Glomerular endothelial cell (primary cell): ENCODE data around the gene GFOD2. TPM values are rescaled to one million over a fixed set of nuclear protein-coding genes. Genes with fewer than 3 reads are reported as not detected.
"Not testable (repeated sequence)": the region's sequence is repeated elsewhere in the genome, so short reads cannot be mapped to it uniquely, and the experiment has no call there.

Source experiments
- DNase-seq: peaks from one replicate; pipeline ENCODE4 v3.0.0-alpha.2; 2011; ENCODE audit warnings: low read depth, low spot score; ENCODE audit errors: extremely low read depth
- total RNA-seq: library from RNA; depleted of rRNA; stranded (reverse); fragments of >200 nt; gene quantifications from 2 replicates; pipeline ENCODE4 v1.2.3, GENCODE V29; 2015

GFOD2 gene, protein sequence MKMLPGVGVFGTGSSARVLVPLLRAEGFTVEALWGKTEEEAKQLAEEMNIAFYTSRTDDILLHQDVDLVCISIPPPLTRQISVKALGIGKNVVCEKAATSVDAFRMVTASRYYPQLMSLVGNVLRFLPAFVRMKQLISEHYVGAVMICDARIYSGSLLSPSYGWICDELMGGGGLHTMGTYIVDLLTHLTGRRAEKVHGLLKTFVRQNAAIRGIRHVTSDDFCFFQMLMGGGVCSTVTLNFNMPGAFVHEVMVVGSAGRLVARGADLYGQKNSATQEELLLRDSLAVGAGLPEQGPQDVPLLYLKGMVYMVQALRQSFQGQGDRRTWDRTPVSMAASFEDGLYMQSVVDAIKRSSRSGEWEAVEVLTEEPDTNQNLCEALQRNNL
- total RNA-seq = 31.5 and 35.7 TPM in 2 replicates

DNA sequence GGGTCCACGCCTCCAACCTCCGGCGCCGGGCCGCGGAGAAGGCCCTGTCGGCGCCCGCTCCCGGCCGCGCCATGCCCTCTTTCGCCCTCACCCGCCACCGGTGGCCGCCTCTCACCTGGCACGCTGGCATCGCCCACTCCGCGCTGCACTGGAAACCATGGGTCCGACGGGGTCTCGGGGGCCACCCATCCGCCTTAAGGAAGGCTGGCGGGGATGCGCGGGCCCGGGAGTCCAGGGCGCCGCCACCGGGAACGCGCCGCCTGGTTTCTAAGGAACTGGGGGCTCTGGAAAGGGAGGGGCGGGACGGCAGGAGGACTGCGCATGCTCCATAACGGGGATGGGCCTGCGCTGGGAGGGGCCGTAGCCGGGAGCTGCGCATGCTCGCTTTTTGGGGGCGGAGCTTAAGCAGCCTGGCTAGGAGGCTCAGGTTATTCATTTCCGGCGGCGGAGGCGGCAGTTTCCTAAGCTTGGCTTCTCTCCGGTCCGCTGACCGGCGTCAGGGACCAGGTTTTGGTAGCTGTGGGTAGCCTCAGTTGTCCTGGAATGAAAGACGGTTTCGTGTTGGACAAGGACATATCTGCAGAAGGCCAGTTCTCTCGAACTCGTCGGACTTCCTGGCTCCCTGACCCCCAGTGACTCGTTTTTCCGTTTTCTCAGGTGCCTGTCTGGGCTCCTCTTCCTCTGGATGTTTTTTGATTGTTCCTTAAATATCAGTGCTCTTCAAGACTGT lies at the start of gene GFOD2:
GFOD2 (minus strand) TSS at position 269 of the 730 bp plus-strand sequence. CDS start 33,601 bp downstream, outside the sequence.
- DNase-seq = peak; percentile 67

- DNase-seq = no peak
Measured at GRCh38 chr16:67767953-67768352, 48.8 kb upstream of the GFOD2 start.

DNA sequence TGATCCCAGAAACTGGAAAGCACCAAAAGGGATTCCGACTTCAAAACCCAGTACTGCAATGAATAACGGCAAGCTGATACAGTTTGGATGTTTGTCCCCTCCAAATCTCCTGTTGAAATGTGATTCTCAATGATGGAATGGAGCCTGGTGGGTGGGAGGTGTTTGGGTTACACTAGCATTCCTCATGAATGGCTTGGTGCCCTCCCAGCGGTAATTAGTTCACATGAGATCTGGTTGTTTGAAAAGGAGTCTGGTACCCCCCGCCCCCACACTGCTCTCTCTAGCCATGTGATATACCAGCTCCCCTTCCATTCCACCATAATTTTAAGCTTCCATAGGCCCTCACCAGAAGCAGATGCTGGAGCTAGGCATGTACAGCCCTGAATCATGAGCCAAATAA lies 47.2 kb upstream of the GFOD2 start:
- DNase-seq = no peak

GRCh38 chr16:67764158-67764667 lies 45.1 kb upstream of the GFOD2 start:
- DNase-seq = no peak

- no peak for DNase-seq
Measured at GRCh38 chr16:67763066-67763465, 44.0 kb upstream of the GFOD2 start.

DNA sequence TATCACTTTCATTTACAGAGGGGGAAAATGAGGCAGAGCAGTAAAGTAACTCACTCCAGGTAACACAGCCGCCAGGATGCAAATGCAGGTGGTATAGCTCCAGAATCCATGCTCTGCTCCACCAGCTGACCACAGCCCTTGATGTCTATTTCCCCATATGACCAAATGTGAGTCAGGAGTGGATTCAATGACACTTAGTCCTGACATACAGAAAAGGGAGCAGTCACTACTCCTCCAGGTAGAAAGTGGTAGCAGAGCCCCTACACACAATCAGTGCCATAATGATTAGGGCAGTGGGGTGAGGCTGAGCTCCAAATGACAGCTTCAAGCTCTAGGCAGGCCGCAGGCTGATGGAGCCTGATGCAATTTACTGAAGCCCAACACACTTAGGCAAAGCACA lies 43.3 kb upstream of the GFOD2 start:
- DNase-seq = no peak

DNA sequence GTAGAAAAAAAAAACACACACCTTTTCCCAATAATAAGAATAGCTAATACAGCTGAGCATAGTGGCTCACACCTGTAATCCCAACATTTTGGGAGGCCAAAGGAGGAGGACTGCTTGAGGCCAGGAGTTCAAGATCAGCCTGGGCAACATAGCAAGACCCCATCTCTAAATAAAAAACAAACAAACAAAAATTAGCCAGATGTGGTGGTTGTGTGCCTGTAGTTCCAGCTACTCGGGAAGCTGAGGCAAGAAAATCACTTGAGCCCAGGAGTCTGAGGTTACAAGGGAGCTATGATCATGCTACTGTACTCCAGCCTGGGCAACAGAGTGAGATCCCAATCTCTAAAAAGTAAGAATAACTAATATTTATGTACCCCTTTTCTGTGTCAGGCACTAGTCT lies 42.8 kb upstream of the GFOD2 start:
- no peak for DNase-seq

DNA sequence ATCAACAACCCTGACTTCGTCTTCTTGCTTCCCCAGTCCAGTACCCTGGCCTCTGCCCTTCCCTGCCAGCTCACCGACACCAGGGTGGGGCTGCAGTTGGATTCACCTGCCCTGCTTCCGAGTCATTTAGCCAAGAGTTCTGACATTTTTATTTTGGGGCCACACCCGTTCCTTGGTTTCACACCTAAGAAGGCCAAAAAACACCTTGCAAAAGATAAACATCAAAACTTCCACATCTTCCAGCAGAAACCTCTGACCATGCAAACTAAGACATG lies 41.8 kb upstream of the GFOD2 start:
- DNase-seq = no peak

DNA sequence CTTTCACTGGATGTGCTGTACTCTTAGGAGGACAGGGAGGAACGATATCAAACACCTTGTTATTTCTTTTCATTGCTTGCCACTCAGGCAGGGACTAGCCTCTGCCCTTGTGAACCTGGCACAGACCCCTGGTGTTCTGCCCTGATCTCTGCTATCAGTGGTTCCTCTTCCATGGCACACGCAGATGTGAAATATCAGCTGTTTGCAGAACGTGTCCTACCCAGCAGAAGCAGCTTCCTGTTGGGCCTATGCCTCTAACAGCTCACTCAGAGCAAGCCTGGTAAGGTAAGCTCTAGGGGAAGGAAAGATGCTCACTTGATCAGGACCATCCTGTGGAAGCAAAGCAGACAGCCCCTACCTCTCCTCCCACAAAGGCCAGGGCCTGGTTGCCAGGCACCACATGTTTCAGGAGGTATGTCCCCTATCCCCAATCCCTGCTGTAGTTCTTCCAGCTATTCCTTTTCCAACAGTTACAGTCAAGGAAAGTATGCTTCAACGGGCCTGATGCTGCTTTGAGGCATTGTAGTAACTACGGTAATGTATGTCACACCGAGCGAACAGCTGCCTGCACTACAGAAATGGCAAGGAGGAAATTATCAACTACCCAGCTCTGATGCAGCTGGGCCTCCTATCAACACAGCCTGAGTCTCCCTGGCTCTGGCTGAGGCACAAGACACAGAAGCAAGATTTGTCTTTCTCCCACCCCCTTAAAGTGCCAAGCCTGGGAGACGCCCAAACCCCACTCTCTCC lies 41.3 kb upstream of the GFOD2 start:
- no peak for DNase-seq

- no peak for DNase-seq
Measured at GRCh38 chr16:67758966-67759365, 39.9 kb upstream of the GFOD2 start.

DNA sequence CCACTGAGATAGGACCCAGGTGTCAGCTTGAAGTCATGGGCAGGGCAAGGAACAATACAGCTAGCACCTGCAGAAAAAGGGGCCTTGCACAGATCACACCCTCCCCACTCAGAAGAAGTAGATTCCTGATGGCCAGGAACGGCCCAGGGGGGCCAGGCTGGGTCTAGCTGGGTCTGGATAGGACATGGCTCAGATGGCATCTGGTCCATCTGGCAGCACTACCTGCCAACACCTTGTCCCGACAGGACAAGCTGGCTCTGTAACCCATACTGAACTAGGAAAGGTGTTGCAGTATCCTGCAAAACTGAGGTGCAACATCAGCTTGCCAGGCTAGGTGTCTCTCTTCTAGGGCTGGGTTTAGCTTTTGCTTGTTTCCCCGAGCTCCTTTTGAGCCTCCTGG lies 38.9 kb upstream of the GFOD2 start:
- DNase-seq = no peak

- no peak for DNase-seq
Measured at GRCh38 chr16:67752641-67753040, 33.5 kb upstream of the GFOD2 start.

GRCh38 chr16:67751331-67751730 lies 32.2 kb upstream of the GFOD2 start:
- DNase-seq = not testable (repeated sequence)

DNA sequence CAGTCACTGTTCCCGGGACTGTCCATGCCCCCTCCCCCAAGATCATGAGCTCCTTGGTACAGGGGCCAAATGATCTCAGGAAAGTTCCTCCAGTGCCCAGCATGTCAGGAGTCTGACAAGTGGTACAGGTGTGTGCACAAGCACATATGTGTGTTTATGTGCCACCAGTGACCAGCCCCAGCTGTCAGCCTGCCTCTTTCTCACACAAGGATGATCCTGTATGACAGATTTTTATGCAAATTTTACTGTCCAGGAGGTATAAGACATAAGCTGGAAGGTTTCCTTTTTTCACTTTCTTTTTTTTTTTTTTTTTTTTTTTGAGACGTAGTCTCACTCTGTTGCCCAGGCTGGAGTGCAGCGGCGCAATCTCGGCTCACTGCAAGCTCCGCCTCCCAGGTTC lies 31.4 kb upstream of the GFOD2 start:
- no peak for DNase-seq

GRCh38 chr16:67749436-67750078 lies 30.4 kb upstream of the GFOD2 start:
- no peak for DNase-seq

DNA sequence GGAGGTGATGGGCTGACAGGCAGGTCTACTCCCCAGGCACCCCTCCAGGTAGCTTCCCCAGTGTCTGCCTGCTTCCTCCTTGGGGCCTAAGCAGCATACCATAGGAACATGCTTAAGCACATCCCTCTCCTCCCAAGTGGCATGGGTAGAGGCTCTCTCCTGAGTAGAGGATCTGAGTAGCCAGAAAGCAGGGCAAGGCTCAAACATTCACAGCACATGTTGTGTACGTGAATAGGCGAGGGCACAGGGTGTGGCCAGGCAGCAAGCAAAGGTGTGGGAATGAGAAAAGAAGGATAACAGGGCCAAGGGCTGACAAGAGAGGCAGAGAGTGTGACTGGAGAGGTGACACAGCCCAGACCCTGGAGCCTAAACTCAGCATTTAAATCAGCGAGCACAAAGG lies 29.7 kb upstream of the GFOD2 start:
- DNase-seq = no peak

- no peak for DNase-seq
Measured at GRCh38 chr16:67746846-67747245, 27.7 kb upstream of the GFOD2 start.

DNA sequence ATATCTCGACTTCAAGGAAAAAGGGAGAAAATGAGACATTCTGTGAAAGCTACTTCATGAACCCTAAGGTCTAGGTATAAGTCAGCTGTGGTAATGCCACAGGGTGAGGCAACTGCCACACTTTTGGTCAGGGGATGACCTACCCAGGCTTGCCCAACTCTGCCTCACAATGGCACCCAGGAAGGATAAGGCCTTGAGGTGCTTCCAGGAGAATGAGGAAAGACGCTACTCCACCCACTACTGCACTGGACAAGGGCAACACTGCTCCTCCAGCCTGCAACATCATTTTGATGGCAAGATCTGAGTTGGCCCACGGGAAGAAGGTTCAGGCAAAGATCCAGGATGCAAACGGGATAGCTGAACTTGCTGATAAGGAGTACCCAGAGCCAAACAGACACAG lies 22.0 kb upstream of the GFOD2 start:
- DNase-seq = no peak

- DNase-seq = no peak
Measured at GRCh38 chr16:67740391-67740790, 21.3 kb upstream of the GFOD2 start.

DNA sequence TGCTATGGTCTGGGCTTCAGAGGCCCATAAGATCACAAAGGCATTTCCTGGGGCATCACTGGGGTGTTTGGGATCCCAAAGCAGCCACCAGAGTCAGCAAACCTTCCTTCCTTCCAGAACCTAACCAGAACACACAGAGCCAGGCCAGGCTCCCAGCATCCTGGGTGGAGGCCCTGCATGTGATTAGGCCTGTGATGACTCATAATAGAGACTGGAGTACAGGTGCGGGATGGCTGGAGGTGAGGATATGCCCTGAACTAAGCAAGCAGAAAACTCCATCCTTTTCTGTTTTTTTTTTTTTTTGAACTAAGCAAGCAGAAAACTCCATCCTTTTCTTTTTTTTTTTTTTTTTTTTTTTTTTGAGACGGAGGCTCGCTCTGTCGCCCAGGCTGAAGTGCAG lies 17.7 kb upstream of the GFOD2 start:
- DNase-seq = no peak

GRCh38 chr16:67734731-67735201 lies 15.7 kb upstream of the GFOD2 start:
- no peak for DNase-seq
